Liver (tissue), 9 donors: ENCODE data around the gene ATXN1. TPM values are rescaled to one million over a fixed set of nuclear protein-coding genes. Genes with fewer than 3 reads are reported as not detected.

Experiments
- DNase-seq: peaks from one replicate; pipeline ENCODE4 v3.0.0-alpha.2; 2017; ENCODE audit warnings: low spot score
- H3K27ac ChIP-seq, 2 donors: one replicate each; pipeline ENCODE4 v1.7.0; 2013; ENCODE audit warnings: inconsistent platforms in 2 of 2, low read length in 2 of 2, control low read depth in 1 of 2, low read depth in 1 of 2, mild to moderate bottlenecking in 1 of 2
- H3K27me3 ChIP-seq, 4 donors: one replicate each; pipeline versions ENCODE4 v1.6.1 to v1.7.0; 2013; ENCODE audit warnings: low read length in 3 of 4, inconsistent platforms in 1 of 4, mild to moderate bottlenecking in 1 of 4, moderate library complexity in 1 of 4; ENCODE audit not compliant: control insufficient read depth in 4 of 4, insufficient read depth in 4 of 4
- H3K36me3 ChIP-seq, 4 donors: one replicate each; pipeline versions ENCODE4 v1.6.1 to v1.7.0; 2013; ENCODE audit warnings: low read length in 3 of 4, mild to moderate bottlenecking in 3 of 4, low read depth in 1 of 4, moderate library complexity in 1 of 4; ENCODE audit not compliant: control insufficient read depth in 4 of 4, insufficient read depth in 3 of 4
- H3K4me1 ChIP-seq, 4 donors: one replicate each; pipeline versions ENCODE4 v1.6.1 to v1.7.0; 2013; ENCODE audit warnings: low read length in 3 of 4, mild to moderate bottlenecking in 3 of 4, moderate library complexity in 1 of 4; ENCODE audit not compliant: control insufficient read depth in 4 of 4, insufficient read depth in 4 of 4
- H3K4me3 ChIP-seq, 3 donors: one replicate each; pipeline versions ENCODE4 v1.6.1 to v1.7.0; 2013; ENCODE audit warnings: low read length in 3 of 3, control low read depth in 1 of 3, low read depth in 1 of 3, mild to moderate bottlenecking in 1 of 3
- H3K9ac ChIP-seq, 2 donors: one replicate each; pipeline ENCODE4 v1.7.0; 2013; ENCODE audit warnings: low read length in 2 of 2, mild to moderate bottlenecking in 2 of 2, moderate library complexity in 2 of 2, control low read depth in 1 of 2, low read depth in 1 of 2
- H3K9me3 ChIP-seq, 4 donors: one replicate each; pipeline versions ENCODE4 v1.6.1 to v1.7.0; 2013; ENCODE audit warnings: low read length in 3 of 4; ENCODE audit not compliant: control insufficient read depth in 4 of 4
- ATF3 ChIP-seq: IDR thresholded peaks from 2 replicates; pipeline ENCODE4 v1.6.1; 2016; ENCODE audit warnings: antibody characterized with exemption
- CTCF ChIP-seq: fragments of 150-350 bp; IDR thresholded peaks from 2 replicates; pipeline ENCODE4 v1.5.1; 2017; ENCODE audit warnings: improper control_type of control experiment, low read depth, low read length; ENCODE audit not compliant: missing input control
- EGR1 ChIP-seq, 2 donors: IDR thresholded peaks; 2 replicates each; pipeline ENCODE4 v1.6.1; 2016 to 2018; ENCODE audit warnings: antibody characterized with exemption in 2 of 2, low read depth in 2 of 2
- FOXA1 ChIP-seq: IDR thresholded peaks from 2 replicates; pipeline ENCODE4 v1.6.1; 2016; ENCODE audit warnings: antibody characterized with exemption
- FOXA2 ChIP-seq: IDR thresholded peaks from 2 replicates; pipeline ENCODE4 v1.6.1; 2016; ENCODE audit warnings: antibody characterized with exemption
- GABPA ChIP-seq, 2 donors: IDR thresholded peaks in 1 of 2; conservative IDR thresholded peaks in 1 of 2; 2 replicates each; pipeline ENCODE4 v1.6.1; 2016; ENCODE audit warnings: antibody characterized with exemption in 2 of 2, mild to moderate bottlenecking in 1 of 2, moderate library complexity in 1 of 2
- HNF4A ChIP-seq, 2 donors: conservative IDR thresholded peaks; 2 replicates each; pipeline ENCODE4 v1.6.1; 2016; ENCODE audit warnings: antibody characterized with exemption in 2 of 2, mild to moderate bottlenecking in 2 of 2
- HNF4G ChIP-seq: IDR thresholded peaks from 2 replicates; pipeline ENCODE4 v1.6.1; 2016; ENCODE audit warnings: antibody characterized with exemption
- JUND ChIP-seq, 2 donors: IDR thresholded peaks; 2 replicates each; pipeline ENCODE4 v1.6.1; 2016; ENCODE audit warnings: antibody characterized with exemption in 2 of 2
- MAX ChIP-seq: IDR thresholded peaks from 2 replicates; pipeline ENCODE4 v1.6.1; 2016; ENCODE audit warnings: antibody characterized with exemption
- NR2F2 ChIP-seq: IDR thresholded peaks from 2 replicates; pipeline ENCODE4 v1.6.1; 2016; ENCODE audit warnings: antibody characterized with exemption
- RAD21 ChIP-seq, 2 donors: IDR thresholded peaks; 2 replicates each; pipeline ENCODE4 v1.6.1; 2016; ENCODE audit warnings: antibody characterized with exemption in 2 of 2, mild to moderate bottlenecking in 2 of 2
- REST ChIP-seq: IDR thresholded peaks from 2 replicates; pipeline ENCODE4 v1.6.1; 2016; ENCODE audit warnings: antibody characterized with exemption, mild to moderate bottlenecking
- RXRA ChIP-seq, 2 donors: IDR thresholded peaks; 2 replicates each; pipeline ENCODE4 v1.6.1; 2017 to 2018; ENCODE audit warnings: antibody characterized with exemption in 2 of 2, mild to moderate bottlenecking in 1 of 2
- SP1 ChIP-seq: IDR thresholded peaks from 2 replicates; pipeline ENCODE4 v1.6.1; 2018; ENCODE audit warnings: antibody characterized with exemption, mild to moderate bottlenecking
- TAF1 ChIP-seq: conservative IDR thresholded peaks from 2 replicates; pipeline ENCODE4 v1.6.1; 2016; ENCODE audit warnings: antibody characterized with exemption, mild to moderate bottlenecking
- YY1 ChIP-seq: IDR thresholded peaks from 2 replicates; pipeline ENCODE4 v1.6.1; 2016; ENCODE audit warnings: antibody characterized with exemption, mild to moderate bottlenecking
- ZBTB33 ChIP-seq: IDR thresholded peaks from 2 replicates; pipeline ENCODE4 v1.6.1; 2016; ENCODE audit warnings: antibody characterized with exemption
- WGBS: extraction: QIAGEN DNeasy Blood & Tissue Kit; methylation state at CpG from one replicate; pipeline ENCODE4 v1.1.7; 2013; 5-methylcytosine and 5-hydroxymethylcytosine counted together
- polyA plus RNA-seq, 2 donors: library from polyadenylated mRNA; stranded (reverse) in 1 of 2; unstranded in 1 of 2; fragments of 200-250 nt in 1 of 2; fragments of >200 nt in 1 of 2; fragmentation: Nextera tagmentation in 1 of 2; extraction: Ambion mirVana in 1 of 2; gene quantifications; one replicate each; pipeline versions ENCODE4 v1.2.1 to v1.2.3, GENCODE V29; 2013 to 2015
- total RNA-seq, 2 donors: library from RNA; depleted of rRNA; stranded (reverse); fragments of >200 nt; gene quantifications; one replicate each; pipeline ENCODE4 v1.2.3, GENCODE V29; 2014
- donor health status: healthy.
- donor health status: healthy.
- donor health status: healthy.
- donor health status: healthy.
- donor health status: healthy.

The ATXN1 gene
- total and polyA plus RNA-seq, 4 donors: 4.3 to 29.7 (median 8.2) TPM

- H3K36me3 ChIP-seq: peaks cover 0 to 2% (median 0%) of the 10 kb centered on the region in 4 donors
- no peak overlapping the region for H3K9ac ChIP-seq
- no peaks in the 10 kb centered on the region for H3K27me3 ChIP-seq
- no peak overlapping the region for H3K4me3 ChIP-seq
- no peak overlapping the region for H3K27ac ChIP-seq
- H3K4me1 ChIP-seq: peaks cover 0 to 7% (median under 1%) of the 10 kb centered on the region in 4 donors
- no peaks in the 10 kb centered on the region for H3K9me3 ChIP-seq
- 73% methylated on average over 3 of the region's 3 CpGs for WGBS
- no peak for DNase-seq
- no peak for TF ChIP-seq NR2F2
- TF ChIP-seq FOXA1: no peak
- no peak for TF ChIP-seq HNF4G
- TF ChIP-seq TAF1: no peak
- no peak for TF ChIP-seq GABPA (IDR thresholded peaks at IDR 0.05 in 1 of 2, conservative IDR thresholded peaks at IDR 0.05 in 1 of 2)
- no peak for TF ChIP-seq RAD21 (IDR thresholded peaks at IDR 0.05)
- TF ChIP-seq CTCF: no peak
- TF ChIP-seq RXRA (IDR thresholded peaks at IDR 0.05): no peak
- TF ChIP-seq MAX: no peak
- TF ChIP-seq FOXA2: no peak
- no peak for TF ChIP-seq SP1
- TF ChIP-seq YY1: no peak
- no peak for TF ChIP-seq JUND (IDR thresholded peaks at IDR 0.05)
- TF ChIP-seq HNF4A (conservative IDR thresholded peaks at IDR 0.05): no peak
Measured at GRCh38 chr6:16472349-16473069, 288.8 kb downstream of the ATXN1 start.

- H3K27ac ChIP-seq: no peak overlapping the region
Measured at GRCh38 chr6:16471910-16472297, 289.4 kb downstream of the ATXN1 start.

More at GRCh38 chr6:16471910-16472297, 289.4 kb downstream of the ATXN1 start:
- H3K9me3 ChIP-seq: no peaks in the 10 kb centered on the region
- DNase-seq: no peak
- no peaks in the 10 kb centered on the region for H3K27me3 ChIP-seq
- H3K36me3 ChIP-seq: peaks cover 0 to 2% (median 0%) of the 10 kb centered on the region in 4 donors
- WGBS: 97% methylated on average over 3 of the region's 3 CpGs
- no peak overlapping the region for H3K9ac ChIP-seq
- H3K4me3 ChIP-seq: no peak overlapping the region
- no peak for TF ChIP-seq ATF3
- no peak for TF ChIP-seq RXRA (IDR thresholded peaks at IDR 0.05)
- no peak for TF ChIP-seq RAD21 (IDR thresholded peaks at IDR 0.05)
- TF ChIP-seq YY1: no peak
- TF ChIP-seq FOXA2: no peak
- no peak for TF ChIP-seq FOXA1
- no peak for TF ChIP-seq ZBTB33
- no peak for TF ChIP-seq CTCF
- TF ChIP-seq NR2F2: no peak
- no peak for TF ChIP-seq REST
- no peak for TF ChIP-seq SP1
- TF ChIP-seq TAF1: no peak
- TF ChIP-seq MAX: no peak
- no peak for TF ChIP-seq EGR1 (IDR thresholded peaks at IDR 0.05; ENCODE audit: low read depth in 2 of 2)
- TF ChIP-seq HNF4A (conservative IDR thresholded peaks at IDR 0.05): no peak
- no peak for TF ChIP-seq HNF4G
- no peak for TF ChIP-seq GABPA (IDR thresholded peaks at IDR 0.05 in 1 of 2, conservative IDR thresholded peaks at IDR 0.05 in 1 of 2)
- TF ChIP-seq JUND (IDR thresholded peaks at IDR 0.05): no peak
- H3K4me1 ChIP-seq: peaks cover 0 to 7% (median under 1%) of the 10 kb centered on the region in 4 donors
